MG63 (cell line): ENCODE measurements around the gene ARHGEF37. TPM values are rescaled to one million over a fixed set of nuclear protein-coding genes. Genes with fewer than 3 reads are reported as not detected.
"Not testable (repeated sequence)": the region's sequence is repeated elsewhere in the genome, so short reads cannot be mapped to it uniquely, and the experiment has no call there.

Source experiments
- DNase-seq: peaks from one replicate; pipeline ENCODE4 v3.0.0-alpha.2; 2020
- H3K27me3 ChIP-seq: fragments of 250-450 bp; sonication (Bioruptor Pico); 2 replicates; pipeline ENCODE4 v1.5.1; 2020; ENCODE audit warnings: mild to moderate bottlenecking, moderate library complexity
- H3K36me3 ChIP-seq: fragments of 250-450 bp; sonication (Bioruptor Pico); 2 replicates; pipeline ENCODE4 v1.5.1; 2020; ENCODE audit warnings: mild to moderate bottlenecking, moderate library complexity
- H3K4me3 ChIP-seq: fragments of 250-450 bp; sonication (Bioruptor Pico); 2 replicates; pipeline ENCODE4 v1.5.1; 2020; ENCODE audit warnings: mild to moderate bottlenecking, moderate library complexity
- H3K9me3 ChIP-seq: fragments of 250-450 bp; sonication (Bioruptor Pico); 2 replicates; pipeline ENCODE4 v1.5.1; 2020; ENCODE audit warnings: mild to moderate bottlenecking, moderate library complexity
- total RNA-seq: library from RNA; depleted of rRNA; stranded (reverse); fragments of >200 nt; shearing (Covaris generic); gene quantifications from 2 replicates; pipeline ENCODE4 v1.2.3, GENCODE V29; 2014; ENCODE audit warnings: low replicate concordance

The ARHGEF37 gene
- total RNA-seq, 1 experiment from 2014 or later, result 1.1 TPM

GRCh38 chr5:149552038-149552494 lies 29.2 kb upstream of the ARHGEF37 start:
- no peaks in the 10 kb centered on the region for H3K27me3 ChIP-seq
- DNase-seq, result no peak
- peaks cover 41% of the 10 kb centered on the region for H3K36me3 ChIP-seq
- H3K4me3 ChIP-seq, result peak overlapping the region; percentile 78
- no peaks in the 10 kb centered on the region for H3K9me3 ChIP-seq

GRCh38 chr5:149552553-149553160 lies 28.6 kb upstream of the ARHGEF37 start:
- Histone ChIP-seq H3K4me3 (peak overlapping the region; percentile 78), H3K36me3 (peaks cover 35% of the 10 kb centered on the region), H3K27me3 (no peaks in the 10 kb centered on the region), H3K9me3 (no peaks in the 10 kb centered on the region)
- DNase-seq, result no peak

GRCh38 chr5:149559706-149560105 lies 21.6 kb upstream of the ARHGEF37 start:
- no peaks in the 10 kb centered on the region for H3K27me3 ChIP-seq
- H3K4me3 ChIP-seq, result no peak overlapping the region
- H3K36me3 ChIP-seq, result no peaks in the 10 kb centered on the region
- no peaks in the 10 kb centered on the region for H3K9me3 ChIP-seq
- no peak for DNase-seq

- Histone ChIP-seq H3K9me3 (no peaks in the 10 kb centered on the region), H3K4me3 (peak overlapping the region; percentile 23), H3K36me3 (no peaks in the 10 kb centered on the region), H3K27me3 (no peaks in the 10 kb centered on the region)
- DNase-seq, result peak; percentile 52
Observed at GRCh38 chr5:149561848-149562247, 19.4 kb upstream of the ARHGEF37 start.

DNA sequence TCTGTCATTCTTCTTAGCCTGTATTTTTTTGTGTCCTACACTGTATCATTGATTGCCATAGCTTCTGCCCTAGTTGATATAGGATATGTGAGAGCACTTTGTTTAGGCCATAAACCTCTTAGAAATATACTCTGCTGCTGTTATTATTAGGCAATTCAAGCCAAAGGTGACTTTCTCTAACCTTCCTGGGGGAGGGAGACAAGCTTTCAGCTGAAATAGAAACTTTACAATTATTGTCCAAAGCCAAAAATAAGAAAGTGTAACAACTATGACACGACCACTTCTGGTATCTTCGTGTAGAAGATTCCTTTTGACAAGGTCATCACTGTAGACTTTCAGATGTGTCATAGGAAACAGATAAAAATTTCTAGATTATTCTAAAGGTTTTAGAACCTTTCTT lies 17.8 kb upstream of the ARHGEF37 start:
- Histone ChIP-seq H3K36me3 (no peaks in the 10 kb centered on the region), H3K4me3 (no peak overlapping the region), H3K27me3 (no peaks in the 10 kb centered on the region), H3K9me3 (no peaks in the 10 kb centered on the region)
- no peak for DNase-seq

DNA sequence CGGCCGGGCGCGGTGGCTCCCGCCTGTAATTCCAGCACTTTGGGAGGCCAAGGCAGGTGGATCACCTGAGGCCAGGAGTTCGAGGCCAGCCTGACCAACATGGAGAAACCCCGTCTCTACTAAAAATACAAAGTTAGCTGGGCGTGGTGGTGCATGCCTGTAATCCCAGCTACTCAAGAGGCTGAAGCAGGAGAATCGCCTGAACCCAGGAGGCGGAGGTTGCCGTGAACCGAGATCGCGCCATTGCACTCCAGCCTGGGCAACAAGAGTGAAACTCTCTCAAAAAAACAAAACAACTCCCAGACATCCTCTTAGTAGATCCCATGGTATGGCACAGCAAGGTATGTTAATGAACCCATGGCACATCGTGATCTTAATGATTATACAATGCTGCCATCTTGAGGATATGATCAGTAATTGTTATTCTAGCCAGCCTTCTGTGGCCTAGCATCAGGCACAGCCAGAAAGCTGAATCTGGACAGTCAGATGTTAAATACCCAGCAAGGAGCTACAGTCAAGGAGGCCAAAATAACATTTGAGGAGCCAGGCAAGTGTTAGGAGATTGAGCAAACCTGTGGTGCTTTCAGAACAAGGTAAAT lies 16.7 kb upstream of the ARHGEF37 start:
- not testable (repeated sequence) for H3K4me3 ChIP-seq, H3K9me3 ChIP-seq, H3K27me3 ChIP-seq, DNase-seq, H3K36me3 ChIP-seq

DNA sequence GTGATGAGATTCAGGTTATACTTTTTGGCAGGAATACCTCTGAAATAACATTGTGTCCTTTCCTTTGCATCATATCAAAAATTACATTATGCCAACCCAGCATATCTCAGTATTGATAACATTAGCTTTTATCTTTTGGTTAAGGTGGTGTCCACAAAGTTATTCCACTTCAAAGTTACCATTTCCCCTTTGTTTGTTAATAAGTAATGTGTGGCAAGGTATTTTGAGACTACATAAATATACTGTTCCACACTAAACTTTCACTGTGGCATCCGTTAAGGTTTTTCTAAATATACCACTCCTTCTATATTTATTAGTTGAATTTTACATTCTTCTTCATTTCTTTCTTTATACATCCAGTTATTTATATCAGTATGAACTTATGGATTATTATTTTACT lies 14.1 kb upstream of the ARHGEF37 start:
- Histone ChIP-seq H3K4me3 (no peak overlapping the region), H3K27me3 (no peaks in the 10 kb centered on the region), H3K9me3 (no peaks in the 10 kb centered on the region), H3K36me3 (no peaks in the 10 kb centered on the region)
- DNase-seq, result no peak

- no peak for DNase-seq
- no peaks in the 10 kb centered on the region for H3K36me3 ChIP-seq
- H3K4me3 ChIP-seq, result no peak overlapping the region
- no peaks in the 10 kb centered on the region for H3K27me3 ChIP-seq
- no peaks in the 10 kb centered on the region for H3K9me3 ChIP-seq
Observed at GRCh38 chr5:149572170-149572569, 9.1 kb upstream of the ARHGEF37 start.

DNA sequence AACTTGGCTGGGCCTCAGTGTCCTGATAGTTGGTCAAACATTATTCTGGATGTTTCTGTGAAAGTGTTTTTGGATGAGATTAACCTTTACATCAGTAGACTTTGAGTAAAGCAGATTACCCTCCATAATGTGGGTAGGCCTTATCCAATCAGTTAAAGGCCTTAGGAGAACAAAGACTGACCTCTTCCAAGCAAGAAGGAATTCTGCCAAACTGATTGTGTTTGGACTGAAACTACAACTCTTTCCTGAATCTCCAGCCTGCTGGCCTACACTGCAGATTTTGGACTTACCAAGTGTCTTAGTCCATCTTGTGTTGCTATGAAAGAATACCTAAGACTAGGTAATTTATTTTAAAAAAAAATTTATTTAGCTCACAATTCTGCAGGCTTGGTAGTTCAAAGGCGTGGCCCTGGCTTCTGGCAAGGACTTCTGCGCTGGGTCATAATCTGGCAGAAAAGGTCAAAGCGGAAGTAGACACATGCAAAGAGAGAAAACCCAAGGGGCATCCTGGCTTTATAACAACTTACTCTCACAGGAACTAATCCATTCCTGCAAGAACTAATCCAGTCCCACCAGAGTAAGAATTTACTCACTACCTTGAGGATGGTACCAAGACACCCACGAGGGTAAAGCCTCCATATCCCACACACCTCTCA lies 8.6 kb upstream of the ARHGEF37 start:
- no peaks in the 10 kb centered on the region for H3K36me3 ChIP-seq
- H3K4me3 ChIP-seq, result no peak overlapping the region
- no peak for DNase-seq
- H3K9me3 ChIP-seq, result no peaks in the 10 kb centered on the region
- no peaks in the 10 kb centered on the region for H3K27me3 ChIP-seq

- DNase-seq, result no peak
- H3K4me3 ChIP-seq, result no peak overlapping the region
- no peaks in the 10 kb centered on the region for H3K27me3 ChIP-seq
- no peaks in the 10 kb centered on the region for H3K36me3 ChIP-seq
- H3K9me3 ChIP-seq, result no peaks in the 10 kb centered on the region
Observed at GRCh38 chr5:149575131-149575530, 6.2 kb upstream of the ARHGEF37 start.

DNA sequence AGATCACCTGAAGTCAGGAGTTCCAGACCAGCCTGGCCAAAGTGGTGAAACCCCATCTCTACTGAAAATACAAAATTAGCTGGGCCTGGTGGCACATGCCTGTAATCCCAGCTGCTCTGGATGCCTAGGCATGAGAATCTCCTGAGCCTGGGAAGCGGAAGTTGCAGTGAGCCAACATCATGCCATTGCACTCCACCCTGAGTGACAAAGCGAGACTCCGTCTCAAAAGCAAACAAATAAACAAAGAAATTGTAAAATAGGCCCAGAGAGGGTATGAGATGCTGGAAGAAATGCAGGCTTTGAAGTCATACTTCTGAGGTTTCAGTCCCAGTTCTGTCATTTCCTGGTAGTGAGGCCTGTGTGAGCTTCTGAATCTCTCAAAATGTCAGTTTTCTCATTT lies 5.3 kb upstream of the ARHGEF37 start:
- Histone ChIP-seq H3K36me3 (no peaks in the 10 kb centered on the region), H3K4me3 (no peak overlapping the region), H3K27me3 (no peaks in the 10 kb centered on the region), H3K9me3 (no peaks in the 10 kb centered on the region)
- DNase-seq, result no peak

- Histone ChIP-seq H3K4me3 (no peak overlapping the region), H3K27me3 (no peaks in the 10 kb centered on the region), H3K36me3 (no peaks in the 10 kb centered on the region), H3K9me3 (no peaks in the 10 kb centered on the region)
- no peak for DNase-seq
Observed at GRCh38 chr5:149578896-149579295, 2.4 kb upstream of the ARHGEF37 start.

DNA sequence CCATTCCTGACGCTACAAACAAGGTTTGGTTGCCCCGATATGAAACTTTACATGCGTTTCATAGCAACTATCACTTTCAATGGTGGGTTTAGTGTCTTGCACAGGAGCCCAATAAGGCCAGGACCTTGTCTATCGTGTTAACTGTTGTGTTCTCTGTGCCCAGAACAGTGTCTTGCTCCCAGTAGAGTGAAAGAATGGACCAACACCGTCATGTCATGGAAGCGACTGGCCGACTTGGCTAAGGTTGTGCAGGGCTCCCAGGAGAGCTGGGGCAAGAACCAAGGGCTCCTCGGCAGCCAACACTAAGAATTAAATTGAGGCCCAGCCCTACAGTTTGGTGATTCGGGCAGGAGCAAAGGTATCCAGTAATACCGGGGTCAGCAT lies 498 bp upstream of the ARHGEF37 start:
- H3K9me3 ChIP-seq, result peaks cover 2% of the 10 kb centered on the region; the same call in 1 of the 2 replicates
- no peaks in the 10 kb centered on the region for H3K27me3 ChIP-seq
- H3K36me3 ChIP-seq, result no peaks in the 10 kb centered on the region
- peak overlapping the region; percentile 33 for H3K4me3 ChIP-seq
- DNase-seq, result no peak

- H3K36me3 ChIP-seq, result no peaks in the 10 kb centered on the region
- DNase-seq, result peak; percentile 28
- H3K9me3 ChIP-seq, result peaks cover 4% of the 10 kb centered on the region; the same call in 1 of the 2 replicates
- H3K27me3 ChIP-seq, result no peaks in the 10 kb centered on the region
- H3K4me3 ChIP-seq, result peak overlapping the region; percentile 33; the same call in 1 of the 2 replicates
Observed at GRCh38 chr5:149581931-149582768, 852 bp downstream of the ARHGEF37 start.

- DNase-seq, result peak; percentile 69
- Histone ChIP-seq H3K9me3 (peaks cover 4% of the 10 kb centered on the region; the same call in 1 of the 2 replicates), H3K27me3 (no peaks in the 10 kb centered on the region), H3K36me3 (no peaks in the 10 kb centered on the region), H3K4me3 (no peak overlapping the region)
Observed at GRCh38 chr5:149583394-149583793, 2.1 kb downstream of the ARHGEF37 start.

DNA sequence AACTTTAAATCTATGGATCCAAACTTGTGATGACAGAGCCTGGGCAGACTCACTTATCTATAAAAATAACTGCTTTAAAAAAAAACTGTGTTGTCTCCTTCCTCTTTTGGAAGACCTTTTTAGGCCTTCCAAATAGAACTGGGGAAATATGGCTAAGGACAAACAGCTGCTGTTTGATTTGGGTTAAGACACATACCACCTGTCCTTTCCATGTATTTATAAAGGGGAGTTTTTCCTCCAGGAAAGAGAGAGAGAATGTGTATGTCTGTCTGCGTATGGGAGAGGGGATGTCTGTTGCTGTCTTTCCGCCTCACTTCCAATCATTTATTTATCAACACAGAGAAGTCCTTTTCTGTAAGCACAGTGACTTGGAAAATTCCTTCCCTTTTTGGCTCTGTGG lies 2.8 kb downstream of the ARHGEF37 start:
- no peak overlapping the region for H3K4me3 ChIP-seq
- no peaks in the 10 kb centered on the region for H3K27me3 ChIP-seq
- H3K9me3 ChIP-seq, result peaks cover 4% of the 10 kb centered on the region; the same call in 1 of the 2 replicates
- no peaks in the 10 kb centered on the region for H3K36me3 ChIP-seq
- no peak for DNase-seq

DNA sequence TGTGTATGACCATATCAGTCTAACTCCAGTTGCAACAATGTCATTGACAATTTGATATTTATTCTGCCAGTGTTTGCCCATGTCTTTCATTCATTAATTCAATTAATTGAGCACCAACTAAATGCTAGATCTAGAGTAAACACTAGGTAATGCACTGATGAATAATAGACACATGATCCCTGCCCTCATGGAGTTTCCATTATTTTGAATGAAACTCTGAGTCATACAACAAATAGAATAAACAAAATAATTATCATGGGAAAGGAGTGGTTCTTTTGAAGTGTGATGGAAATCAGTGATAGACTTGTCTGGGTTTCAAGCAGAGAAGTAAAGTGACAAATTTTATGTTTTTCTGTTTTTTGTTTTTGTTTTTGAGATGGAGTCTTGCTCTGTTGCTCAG lies 4.6 kb downstream of the ARHGEF37 start:
- no peaks in the 10 kb centered on the region for H3K36me3 ChIP-seq
- peaks cover 4% of the 10 kb centered on the region; the same call in 1 of the 2 replicates for H3K9me3 ChIP-seq
- no peaks in the 10 kb centered on the region for H3K27me3 ChIP-seq
- H3K4me3 ChIP-seq, result no peak overlapping the region
- no peak for DNase-seq
